SJCRH30 (cell line): ENCODE data around the gene OR51B2. TPM values are rescaled to one million over a fixed set of nuclear protein-coding genes. Genes with fewer than 3 reads are reported as not detected.
"Not testable (repeated sequence)": the region's sequence is repeated elsewhere in the genome, so short reads cannot be mapped to it uniquely, and the experiment has no call there.

Source experiments
- DNase-seq, 2 experiments: peaks; one replicate each; pipeline ENCODE4 v3.0.0-alpha.2; 2015 to 2020
- H3K27ac ChIP-seq: fragments of 250-450 bp; sonication (Bioruptor Pico); 2 replicates; pipeline ENCODE4 v1.5.1; 2020; ENCODE audit warnings: mild to moderate bottlenecking, moderate library complexity
- H3K27me3 ChIP-seq: fragments of 250-450 bp; sonication (Bioruptor Pico); 2 replicates; pipeline ENCODE4 v1.5.1; 2020; ENCODE audit warnings: mild to moderate bottlenecking, moderate library complexity
- H3K36me3 ChIP-seq: fragments of 250-450 bp; sonication (Bioruptor Pico); 2 replicates; pipeline ENCODE4 v1.5.1; 2020; ENCODE audit warnings: mild to moderate bottlenecking, moderate library complexity
- H3K4me1 ChIP-seq: fragments of 250-450 bp; sonication (Bioruptor Pico); 2 replicates; pipeline ENCODE4 v1.5.1; 2020; ENCODE audit warnings: mild to moderate bottlenecking, moderate library complexity
- H3K4me3 ChIP-seq: fragments of 250-450 bp; sonication (Bioruptor Pico); 2 replicates; pipeline ENCODE4 v1.5.1; 2020; ENCODE audit warnings: mild to moderate bottlenecking, moderate library complexity
- H3K9me3 ChIP-seq: fragments of 250-450 bp; sonication (Bioruptor Pico); replicated peaks from 2 replicates; pipeline ENCODE4 v1.5.1; 2020; ENCODE audit warnings: mild to moderate bottlenecking, moderate library complexity
- total RNA-seq: library from RNA; depleted of rRNA; stranded (reverse); fragments of >200 nt; shearing (Covaris generic); gene quantifications from 2 replicates; pipeline ENCODE4 v1.2.3, GENCODE V29; 2014; rRNA removed

OR51B2 gene, protein sequence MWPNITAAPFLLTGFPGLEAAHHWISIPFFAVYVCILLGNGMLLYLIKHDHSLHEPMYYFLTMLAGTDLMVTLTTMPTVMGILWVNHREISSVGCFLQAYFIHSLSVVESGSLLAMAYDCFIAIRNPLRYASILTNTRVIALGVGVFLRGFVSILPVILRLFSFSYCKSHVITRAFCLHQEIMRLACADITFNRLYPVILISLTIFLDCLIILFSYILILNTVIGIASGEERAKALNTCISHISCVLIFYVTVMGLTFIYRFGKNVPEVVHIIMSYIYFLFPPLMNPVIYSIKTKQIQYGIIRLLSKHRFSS
- total RNA-seq, result not detected in 2 replicates

DNA sequence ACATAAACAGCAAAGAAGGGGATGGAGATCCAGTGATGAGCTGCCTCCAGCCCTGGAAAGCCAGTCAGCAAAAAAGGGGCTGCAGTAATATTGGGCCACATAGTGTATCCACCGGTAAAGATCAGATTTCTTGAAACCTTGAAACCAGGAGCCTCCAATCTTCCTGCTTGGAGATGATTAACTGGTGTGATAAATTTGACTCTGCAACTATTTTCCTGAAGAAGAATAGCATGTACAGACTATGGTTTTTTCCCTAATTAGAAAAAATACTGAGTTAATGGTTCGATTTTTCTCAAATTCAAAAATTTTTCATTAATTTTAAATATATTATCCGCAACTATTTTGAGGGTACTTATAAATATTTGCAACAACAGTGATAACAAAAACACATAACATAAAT lies at the start of gene OR51B2:
OR51B2 (minus strand) TSS at position 101 of the 400 bp plus-strand sequence; CDS start at position 101, 0 bp downstream.
- H3K9me3 ChIP-seq, result no peaks in the 10 kb centered on the region
- no peak within 1 kb of the TSS for H3K4me3 ChIP-seq
- H3K36me3 ChIP-seq, result no peaks in the 10 kb centered on the region
- H3K27me3 ChIP-seq, result no peaks in the 10 kb centered on the region
- no peaks in the 10 kb centered on the region for H3K4me1 ChIP-seq
- DNase-seq, result no peak
- H3K27ac ChIP-seq, result no peak within 1 kb of the TSS

DNA sequence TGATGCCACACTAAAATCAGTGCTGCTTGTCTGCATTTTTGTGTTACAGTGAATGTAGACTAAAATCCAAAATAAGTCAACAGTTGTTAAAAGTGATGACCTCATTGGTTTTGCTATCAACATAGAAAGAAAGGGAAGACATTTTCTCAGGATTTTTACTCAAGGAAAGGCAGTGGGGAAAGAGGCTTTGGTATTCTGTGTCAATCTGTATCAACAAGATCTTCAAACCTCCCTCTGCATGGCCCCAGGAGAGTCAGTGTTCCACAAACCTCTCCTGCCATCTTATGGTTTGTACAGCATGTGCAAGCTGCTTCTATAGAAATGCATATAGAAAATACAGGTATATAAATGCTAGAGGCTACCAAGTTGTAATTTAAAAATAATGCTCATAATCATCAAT lies 45.7 kb upstream of the OR51B2 start:
- no peaks in the 10 kb centered on the region for H3K36me3 ChIP-seq
- H3K4me3 ChIP-seq, result no peak overlapping the region
- H3K9me3 ChIP-seq, result no peaks in the 10 kb centered on the region
- H3K27me3 ChIP-seq, result peaks cover 4% of the 10 kb centered on the region; the same call in 1 of the 2 replicates
- H3K27ac ChIP-seq, result no peak overlapping the region
- DNase-seq, result peak in 1 of 2 experiments; percentile 14
- peaks cover 5% of the 10 kb centered on the region; the same call in 1 of the 2 replicates for H3K4me1 ChIP-seq

DNA sequence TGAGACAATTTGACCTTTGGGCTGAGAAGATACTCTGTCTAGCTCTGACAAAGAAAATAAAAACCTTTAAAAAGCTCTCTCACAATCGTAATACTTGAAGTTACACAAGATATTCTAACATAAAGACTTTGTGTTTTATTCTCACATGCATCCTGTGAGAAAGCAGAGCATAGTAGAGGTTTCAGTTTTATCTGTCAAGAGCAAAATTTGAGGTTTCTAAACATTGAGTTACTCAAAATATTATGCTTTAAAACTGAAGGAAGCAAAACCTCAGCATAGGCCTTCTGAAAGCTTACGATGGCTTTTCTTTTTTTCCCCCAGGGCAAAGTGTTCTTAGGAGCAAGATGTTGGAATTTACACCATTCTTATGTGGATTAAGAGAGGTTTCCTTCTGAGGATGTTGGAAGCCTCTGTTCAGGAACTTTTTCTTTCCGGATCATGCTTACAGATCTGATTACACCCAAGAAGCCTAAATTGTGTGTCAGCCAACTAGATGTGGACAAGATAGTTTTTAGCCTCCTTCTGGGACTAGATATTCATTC lies 44.5 kb upstream of the OR51B2 start:
- peaks cover 13% of the 10 kb centered on the region for H3K4me1 ChIP-seq
- H3K36me3 ChIP-seq, result no peaks in the 10 kb centered on the region
- no peak overlapping the region for H3K4me3 ChIP-seq
- DNase-seq, result no peak
- no peaks in the 10 kb centered on the region for H3K9me3 ChIP-seq
- no peak overlapping the region for H3K27ac ChIP-seq
- H3K27me3 ChIP-seq, result peaks cover 4% of the 10 kb centered on the region; the same call in 1 of the 2 replicates

DNA sequence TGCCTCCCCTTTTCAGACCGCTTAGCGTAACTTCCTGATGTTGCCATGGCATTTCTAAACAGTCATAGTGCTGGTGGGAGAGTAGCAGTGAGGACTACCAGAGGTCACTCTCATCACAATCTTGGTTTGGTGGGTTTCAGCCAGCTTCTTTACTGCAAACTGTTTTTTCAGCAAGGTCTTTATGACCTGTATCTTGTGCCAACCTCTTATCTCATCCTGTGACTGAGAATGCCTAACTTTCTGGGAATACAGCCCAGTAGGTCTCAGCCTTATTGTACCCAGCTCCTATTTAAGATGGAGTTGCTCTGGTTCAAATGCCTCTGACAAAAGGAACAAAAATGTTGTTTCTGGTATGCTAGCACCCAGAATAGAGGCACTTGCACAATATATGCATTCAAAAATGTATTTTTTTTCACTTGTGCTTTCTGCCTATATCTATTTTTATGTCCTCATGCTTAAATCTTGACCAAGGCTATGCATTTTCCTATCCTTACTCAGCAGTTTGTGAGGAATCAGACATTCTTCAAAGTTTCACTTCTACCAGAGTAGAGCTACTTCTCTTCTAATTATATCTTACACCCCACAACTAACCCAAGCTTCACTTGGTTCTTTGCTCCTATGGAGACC lies 43.5 kb upstream of the OR51B2 start:
- Histone ChIP-seq H3K4me3 (no peak overlapping the region), H3K4me1 (peaks cover 13% of the 10 kb centered on the region), H3K27me3 (peaks cover 4% of the 10 kb centered on the region; the same call in 1 of the 2 replicates), H3K9me3 (no peaks in the 10 kb centered on the region), H3K27ac (no peak overlapping the region), H3K36me3 (no peaks in the 10 kb centered on the region)
- DNase-seq, result no peak

DNA sequence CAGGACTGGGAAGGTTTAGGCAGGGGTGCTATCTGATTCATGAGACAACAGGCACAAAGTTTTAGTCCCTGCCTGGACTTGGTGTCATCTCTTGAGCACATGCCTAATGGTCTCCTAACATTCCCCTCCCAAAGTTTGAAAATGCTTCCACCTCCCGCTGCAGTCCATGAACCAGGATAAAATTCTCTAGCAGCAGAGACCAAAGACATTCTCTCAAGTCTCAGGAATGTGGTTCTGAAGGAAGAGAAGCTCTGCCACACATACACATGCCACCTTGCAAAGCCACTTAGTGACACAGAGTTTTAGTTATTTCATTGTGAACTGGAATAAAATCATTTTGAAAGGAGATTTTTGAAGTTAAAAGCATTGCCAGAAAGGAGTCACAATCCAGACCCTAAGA lies 42.8 kb upstream of the OR51B2 start:
- Histone ChIP-seq H3K27me3 (peaks cover 4% of the 10 kb centered on the region; the same call in 1 of the 2 replicates), H3K36me3 (no peaks in the 10 kb centered on the region), H3K27ac (no peak overlapping the region), H3K4me1 (peaks cover 13% of the 10 kb centered on the region), H3K4me3 (no peak overlapping the region), H3K9me3 (no peaks in the 10 kb centered on the region)
- no peak for DNase-seq

DNA sequence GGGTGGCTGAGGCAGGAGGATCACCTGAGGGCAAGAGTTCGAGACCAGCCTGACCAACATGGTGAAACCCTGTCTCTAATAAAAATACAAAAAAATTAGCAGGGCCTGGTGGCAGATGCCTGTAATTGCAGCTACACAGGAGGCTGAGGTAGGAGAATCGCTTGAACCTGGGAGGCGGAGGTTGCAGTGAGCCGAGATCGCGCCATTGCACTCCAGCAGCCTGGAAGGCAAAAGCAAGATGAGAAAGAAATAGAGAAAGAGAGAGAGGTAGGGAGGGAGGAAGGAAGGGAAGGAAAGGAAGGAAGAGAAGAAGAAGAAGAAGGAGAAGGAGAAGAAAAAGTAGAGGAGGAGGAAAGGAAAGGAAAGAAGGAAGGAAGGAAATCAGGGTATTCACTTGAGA lies 42.3 kb upstream of the OR51B2 start:
- DNase-seq, H3K27ac ChIP-seq, H3K36me3 ChIP-seq, H3K27me3 ChIP-seq, H3K9me3 ChIP-seq, H3K4me3 ChIP-seq: not testable (repeated sequence)
- peaks cover 13% of the 10 kb centered on the region for H3K4me1 ChIP-seq

DNA sequence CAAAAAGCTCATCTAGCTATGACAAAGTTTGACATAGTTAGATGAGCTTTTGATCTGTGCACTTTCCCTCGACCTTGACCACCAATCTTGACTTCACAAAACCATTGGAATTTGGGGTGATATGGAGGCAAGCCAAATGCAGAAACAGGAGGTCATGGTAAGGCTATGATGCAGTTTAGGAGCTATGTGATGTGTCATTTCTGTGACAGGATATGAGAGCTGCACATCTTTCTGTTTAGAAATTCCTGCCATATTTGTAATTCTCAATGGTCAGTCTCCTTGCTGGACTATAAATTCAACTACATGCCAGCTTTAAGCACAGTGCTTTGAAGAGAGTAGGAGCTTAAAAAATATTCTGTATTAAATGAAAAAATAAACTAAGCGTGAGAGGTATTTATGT lies 40.1 kb upstream of the OR51B2 start:
- Histone ChIP-seq H3K36me3 (no peaks in the 10 kb centered on the region), H3K27ac (peak overlapping the region; percentile 29), H3K9me3 (no peaks in the 10 kb centered on the region), H3K4me1 (peaks cover 13% of the 10 kb centered on the region), H3K27me3 (no peaks in the 10 kb centered on the region), H3K4me3 (no peak overlapping the region)
- peak; percentile 10 to 32 for DNase-seq

DNA sequence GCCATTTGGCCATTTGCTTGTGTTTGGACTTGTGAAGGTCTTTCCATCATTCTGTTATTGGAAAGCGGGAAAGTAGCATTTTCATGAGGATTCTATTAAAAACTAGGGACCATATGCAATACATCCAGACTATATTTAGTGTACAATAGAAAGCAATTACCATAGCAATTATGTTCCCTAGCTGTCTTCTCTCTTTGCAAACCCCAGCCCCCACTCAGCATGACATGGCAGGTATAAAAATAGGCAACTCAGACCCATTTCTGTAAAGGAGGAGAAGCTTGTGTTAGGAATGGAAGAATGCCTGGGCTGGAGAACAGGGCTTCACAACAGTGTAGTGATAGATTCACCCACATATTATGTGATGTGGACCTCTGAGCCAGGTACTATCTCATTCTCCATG lies 39.6 kb upstream of the OR51B2 start:
- no peak for DNase-seq
- Histone ChIP-seq H3K9me3 (no peaks in the 10 kb centered on the region), H3K27ac (no peak overlapping the region), H3K36me3 (no peaks in the 10 kb centered on the region), H3K4me1 (peaks cover 13% of the 10 kb centered on the region), H3K27me3 (no peaks in the 10 kb centered on the region), H3K4me3 (no peak overlapping the region)

DNA sequence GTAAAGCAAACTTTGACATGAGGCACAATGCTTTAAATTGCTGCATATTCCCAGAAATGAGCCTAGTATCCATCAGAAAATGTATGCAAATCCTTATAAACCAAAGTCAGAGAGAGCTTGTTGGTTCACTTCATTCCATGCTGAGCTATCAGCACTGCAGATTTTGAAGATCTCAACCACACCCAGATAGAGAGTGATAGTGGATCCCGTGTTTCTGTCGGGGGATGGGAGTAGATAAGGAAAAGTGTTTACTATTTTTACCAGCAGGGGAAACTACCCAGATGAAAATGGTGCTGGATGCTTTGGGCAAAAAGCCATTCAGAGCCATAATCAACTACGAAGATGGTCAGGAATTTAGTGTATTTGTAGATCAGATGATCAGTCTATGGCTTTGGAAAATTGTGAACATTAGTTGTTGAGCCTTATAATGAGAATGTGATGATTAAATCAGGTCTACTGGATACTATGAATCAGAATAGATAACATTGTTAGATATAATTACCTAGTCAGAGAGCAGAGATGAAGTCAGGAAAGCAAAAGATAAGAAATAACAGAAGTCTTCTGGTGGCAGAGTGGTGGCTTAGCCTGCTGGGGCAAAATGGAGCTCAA lies 38.0 kb upstream of the OR51B2 start:
- Histone ChIP-seq H3K9me3 (no peaks in the 10 kb centered on the region), H3K4me1 (peaks cover 13% of the 10 kb centered on the region), H3K4me3 (no peak overlapping the region), H3K27ac (no peak overlapping the region), H3K27me3 (no peaks in the 10 kb centered on the region), H3K36me3 (no peaks in the 10 kb centered on the region)
- no peak for DNase-seq

DNA sequence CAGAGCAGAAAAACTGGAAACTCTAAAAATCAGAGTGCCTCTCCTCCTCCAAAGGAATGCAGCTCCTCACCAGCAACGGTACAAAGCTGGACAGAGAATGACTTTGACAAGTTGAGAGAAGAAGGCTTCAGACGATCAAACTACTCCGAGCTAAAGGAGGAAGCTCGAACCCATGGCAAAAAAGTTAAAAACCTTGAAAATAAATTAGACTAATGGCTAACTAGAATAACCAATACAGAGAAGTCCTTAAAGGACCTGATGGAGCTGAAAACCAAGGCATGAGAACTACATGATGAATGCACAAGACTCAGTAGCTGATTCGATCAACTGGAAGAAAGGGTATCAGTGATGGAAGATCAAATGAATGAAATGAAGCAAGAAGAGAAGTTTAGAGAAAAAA lies 31.9 kb upstream of the OR51B2 start:
- H3K27me3 ChIP-seq, H3K4me3 ChIP-seq, H3K36me3 ChIP-seq, H3K27ac ChIP-seq, H3K9me3 ChIP-seq, DNase-seq, H3K4me1 ChIP-seq: not testable (repeated sequence)

DNA sequence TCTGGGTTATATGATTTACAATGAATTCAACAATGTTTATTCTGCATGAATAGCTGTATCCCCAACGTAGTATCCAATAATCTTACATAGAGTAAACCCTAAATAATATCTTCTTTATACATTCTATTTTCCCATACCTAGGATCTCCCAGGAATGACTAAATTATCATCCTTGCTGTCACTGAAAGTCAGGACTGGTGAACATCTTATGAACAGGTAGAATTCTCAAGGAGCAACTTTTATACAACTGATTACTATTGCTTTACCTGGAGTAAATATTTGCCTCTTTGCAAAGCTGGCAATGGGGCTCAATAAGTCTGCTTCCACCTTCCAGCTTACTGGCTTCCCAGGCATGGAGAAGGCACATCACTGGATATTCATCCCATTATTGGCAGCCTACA lies 27.1 kb upstream of the OR51B2 start, which contains the start of gene OR51B6:
OR51B6 (plus strand) TSS at position 301 of the 400 bp plus-strand sequence; CDS start at position 301, 0 bp downstream.
- Histone ChIP-seq H3K4me3 (no peak within 1 kb of the TSS), H3K4me1 (no peaks in the 10 kb centered on the region), H3K27ac (no peak within 1 kb of the TSS), H3K9me3 (no peaks in the 10 kb centered on the region), H3K27me3 (no peaks in the 10 kb centered on the region), H3K36me3 (no peaks in the 10 kb centered on the region)
- DNase-seq, result no peak

DNA sequence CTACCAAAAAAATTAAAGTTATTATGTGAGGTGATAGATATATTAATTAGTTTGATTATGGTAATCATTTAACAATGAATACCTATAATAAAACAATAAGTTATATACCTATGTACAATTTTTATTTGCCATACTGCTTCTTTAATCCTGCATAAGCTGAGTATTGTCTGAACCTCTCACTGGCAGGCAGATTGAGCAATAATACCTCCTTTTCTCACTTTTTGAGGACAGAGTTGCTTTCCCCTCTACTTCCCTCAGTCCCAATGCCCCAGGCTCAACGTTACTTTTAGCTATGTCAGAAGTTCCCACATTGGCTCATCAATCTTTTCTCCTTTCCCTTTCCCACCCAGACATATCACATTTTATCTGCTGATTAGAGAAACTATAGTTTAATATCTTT lies 25.5 kb upstream of the OR51B2 start:
- H3K9me3 ChIP-seq, result no peaks in the 10 kb centered on the region
- no peaks in the 10 kb centered on the region for H3K4me1 ChIP-seq
- no peak overlapping the region for H3K27ac ChIP-seq

DNA sequence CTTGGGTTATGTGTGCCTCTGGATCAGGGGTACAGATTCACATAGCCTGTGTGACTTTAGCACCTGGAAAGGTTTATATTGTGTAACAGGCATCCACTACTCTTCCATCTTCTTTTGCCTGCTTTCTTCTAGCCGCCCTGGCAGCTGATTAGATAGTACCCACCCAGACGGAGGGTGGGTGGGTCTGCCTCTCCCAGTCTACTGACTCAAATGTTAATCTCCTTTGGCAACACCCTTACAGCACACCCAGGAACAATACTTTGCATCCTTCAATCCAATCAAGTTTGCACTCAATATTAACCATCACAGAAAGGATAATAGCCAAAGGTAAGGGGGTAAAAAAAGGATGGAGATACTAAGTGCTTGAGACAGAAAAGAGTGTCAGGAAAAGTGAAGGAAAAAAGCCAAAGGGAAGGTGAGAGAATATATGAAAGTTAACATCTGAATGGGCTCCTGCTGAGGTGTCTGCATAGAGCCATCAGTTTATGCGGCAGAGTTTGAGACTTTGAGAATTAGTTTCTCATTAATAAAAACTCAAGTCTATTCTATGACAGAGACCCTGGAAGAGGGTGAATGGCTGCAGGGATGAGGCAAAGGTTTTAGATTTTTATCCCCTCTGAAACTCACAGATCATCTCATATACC lies 24.6 kb upstream of the OR51B2 start:
- H3K27me3 ChIP-seq, result no peaks in the 10 kb centered on the region
- H3K27ac ChIP-seq, result no peak overlapping the region
- no peaks in the 10 kb centered on the region for H3K9me3 ChIP-seq
- H3K4me1 ChIP-seq, result no peaks in the 10 kb centered on the region
- no peaks in the 10 kb centered on the region for H3K36me3 ChIP-seq
- H3K4me3 ChIP-seq, result no peak overlapping the region
- no peak for DNase-seq

More for the DNA sequence above, 25.5 kb upstream of the OR51B2 start:
- Histone ChIP-seq H3K4me3 (no peak overlapping the region), H3K27me3 (no peaks in the 10 kb centered on the region), H3K36me3 (no peaks in the 10 kb centered on the region)
- DNase-seq, result no peak

DNA sequence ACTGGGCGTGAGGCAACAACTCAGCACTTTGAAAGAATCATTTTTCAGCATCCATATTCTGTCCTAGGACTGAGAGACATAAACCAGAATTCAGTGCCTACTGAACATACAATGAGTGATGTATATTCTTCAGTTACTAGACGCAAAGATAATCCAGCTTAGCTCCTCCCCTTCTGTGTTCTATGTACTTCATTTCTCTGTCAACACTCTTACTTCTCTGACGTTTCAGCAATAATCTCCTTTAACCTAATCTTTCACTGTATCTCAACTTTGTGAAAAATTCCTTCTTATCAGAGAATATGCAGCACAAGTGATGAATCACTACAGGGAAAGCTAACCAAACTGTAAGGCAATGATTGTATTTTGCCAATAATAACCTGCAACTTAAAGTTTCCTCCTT lies 21.7 kb upstream of the OR51B2 start:
- no peak for DNase-seq
- no peaks in the 10 kb centered on the region for H3K27me3 ChIP-seq
- no peaks in the 10 kb centered on the region for H3K36me3 ChIP-seq
- H3K4me1 ChIP-seq, result no peaks in the 10 kb centered on the region
- H3K9me3 ChIP-seq, result no peaks in the 10 kb centered on the region
- H3K4me3 ChIP-seq, result no peak overlapping the region
- no peak overlapping the region for H3K27ac ChIP-seq
